Karpas-422 (cell line): ENCODE data around the gene TMEM101. TPM values are rescaled to one million over a fixed set of nuclear protein-coding genes. Genes with fewer than 3 reads are reported as not detected.

Source experiments
- DNase-seq: peaks from one replicate; pipeline ENCODE4 v3.0.0-alpha.2; 2015
- H2AFZ ChIP-seq: fragments of 200-600 bp; sonication (generic); 2 replicates; pipeline ENCODE4 v1.6.1; 2014; ENCODE audit warnings: antibody characterized with exemption, low read length, mixed read lengths
- H3K27ac ChIP-seq: fragments of 200-600 bp; sonication (generic); 2 replicates; pipeline ENCODE4 v1.5.1; 2014; ENCODE audit warnings: mild to moderate bottlenecking, low read length, moderate library complexity
- H3K27me3 ChIP-seq: fragments of 200-600 bp; sonication (generic); 2 replicates; pipeline ENCODE4 v1.6.1; 2014; ENCODE audit warnings: low read length, mixed read lengths
- H3K36me3 ChIP-seq: fragments of 200-600 bp; sonication (generic); 2 replicates; pipeline ENCODE4 v1.6.1; 2014; ENCODE audit warnings: low read length, mixed read lengths; ENCODE audit not compliant: insufficient read depth
- H3K4me1 ChIP-seq: fragments of 200-600 bp; sonication (generic); 2 replicates; pipeline ENCODE4 v1.6.1; 2014; ENCODE audit warnings: mild to moderate bottlenecking, low read length, mixed read lengths
- H3K4me2 ChIP-seq: fragments of 200-600 bp; sonication (generic); 2 replicates; pipeline ENCODE4 v1.6.1; 2014; ENCODE audit warnings: low read length, low read depth, mild to moderate bottlenecking; ENCODE audit not compliant: poor library complexity, severe bottlenecking
- H3K4me3 ChIP-seq: fragments of 200-600 bp; sonication (generic); 2 replicates; pipeline ENCODE4 v1.5.1; 2014; ENCODE audit warnings: mild to moderate bottlenecking, antibody characterized with exemption, low read length, mixed read lengths
- H3K79me2 ChIP-seq: fragments of 200-600 bp; sonication (generic); 2 replicates; pipeline ENCODE4 v1.6.1; 2014; ENCODE audit warnings: mild to moderate bottlenecking, low read length, mixed read lengths
- H3K9ac ChIP-seq: fragments of 200-600 bp; sonication (generic); 2 replicates; pipeline ENCODE4 v1.6.0; 2014; ENCODE audit warnings: low read length
- H3K9me2 ChIP-seq: fragments of 200-600 bp; sonication (generic), shearing (Covaris generic); replicated peaks from 2 replicates; pipeline ENCODE4 v1.6.0; 2014; ENCODE audit warnings: mild to moderate bottlenecking, low read length, moderate library complexity; ENCODE audit not compliant: insufficient read depth
- H3K9me3 ChIP-seq: fragments of 300-700, 200-600 bp; sonication (generic); 2 replicates; pipeline ENCODE4 v1.6.1; 2014; ENCODE audit warnings: low read length, mixed read lengths
- H4K20me1 ChIP-seq: fragments of 200-600 bp; sonication (generic); 2 replicates; pipeline ENCODE4 v1.6.1; 2014; ENCODE audit warnings: mild to moderate bottlenecking, antibody characterized with exemption, low read length, low read depth; ENCODE audit not compliant: insufficient read depth
- total RNA-seq: library from RNA; depleted of rRNA; stranded (reverse); fragments of >200 nt; shearing (Covaris generic); gene quantifications from 2 replicates; pipeline ENCODE4 v1.2.3, GENCODE V29; 2014; ENCODE audit warnings: low replicate concordance

The TMEM101 gene
- total RNA-seq, 1 experiment from 2014 or later = 26.6 TPM

- Histone ChIP-seq H3K9me2 (no peaks in the 10 kb centered on the region), H3K4me2 (no peak overlapping the region), H3K27me3 (no peaks in the 10 kb centered on the region), H2AFZ (no peak overlapping the region), H3K36me3 (no peaks in the 10 kb centered on the region), H3K9ac (no peak overlapping the region), H3K27ac (no peak overlapping the region), H3K4me3 (no peak overlapping the region), H3K4me1 (no peaks in the 10 kb centered on the region), H3K9me3 (no peaks in the 10 kb centered on the region), H4K20me1 (no peaks in the 10 kb centered on the region; the same call in 1 of the 2 replicates), H3K79me2 (no peaks in the 10 kb centered on the region)
- DNase-seq = no peak
These were observed 26.5 kb downstream of the TMEM101 start for GRCh38 chr17:43988301-43988700.

GRCh38 chr17:43987131-43988021, 27.4 kb downstream of the TMEM101 start:
- Histone ChIP-seq H3K79me2 (no peaks in the 10 kb centered on the region), H3K9ac (no peak overlapping the region), H3K36me3 (no peaks in the 10 kb centered on the region), H3K4me2 (no peak overlapping the region), H3K4me1 (no peaks in the 10 kb centered on the region), H3K27me3 (no peaks in the 10 kb centered on the region), H3K9me3 (no peaks in the 10 kb centered on the region), H3K9me2 (no peaks in the 10 kb centered on the region), H4K20me1 (no peaks in the 10 kb centered on the region; the same call in 1 of the 2 replicates), H2AFZ (no peak overlapping the region), H3K4me3 (no peak overlapping the region), H3K27ac (no peak overlapping the region)
- no peak for DNase-seq

GRCh38 chr17:43986225-43986981, 28.4 kb downstream of the TMEM101 start:
- Histone ChIP-seq H3K4me2 (no peak overlapping the region), H3K27me3 (no peaks in the 10 kb centered on the region), H3K9ac (no peak overlapping the region), H3K27ac (no peak overlapping the region), H2AFZ (no peak overlapping the region), H3K36me3 (no peaks in the 10 kb centered on the region), H3K4me3 (no peak overlapping the region), H4K20me1 (no peaks in the 10 kb centered on the region; the same call in 1 of the 2 replicates), H3K9me3 (no peaks in the 10 kb centered on the region), H3K4me1 (no peaks in the 10 kb centered on the region), H3K79me2 (no peaks in the 10 kb centered on the region), H3K9me2 (no peaks in the 10 kb centered on the region)
- no peak for DNase-seq

GRCh38 chr17:43984521-43984920, 30.2 kb downstream of the TMEM101 start:
- H3K9me2 ChIP-seq = no peaks in the 10 kb centered on the region
- H3K27me3 ChIP-seq = no peaks in the 10 kb centered on the region
- H4K20me1 ChIP-seq = no peaks in the 10 kb centered on the region; the same call in 1 of the 2 replicates
- no peak overlapping the region for H3K4me3 ChIP-seq
- H3K79me2 ChIP-seq = no peaks in the 10 kb centered on the region
- no peak overlapping the region for H3K9ac ChIP-seq
- DNase-seq = no peak
- H3K4me1 ChIP-seq = no peaks in the 10 kb centered on the region
- H3K36me3 ChIP-seq = no peaks in the 10 kb centered on the region
- H3K4me2 ChIP-seq = no peak overlapping the region
- H3K9me3 ChIP-seq = no peaks in the 10 kb centered on the region
- H3K27ac ChIP-seq = no peak overlapping the region
- H2AFZ ChIP-seq = no peak overlapping the region

- Histone ChIP-seq H3K27me3 (no peaks in the 10 kb centered on the region), H4K20me1 (no peaks in the 10 kb centered on the region; the same call in 1 of the 2 replicates), H3K4me1 (no peaks in the 10 kb centered on the region), H3K79me2 (no peaks in the 10 kb centered on the region), H2AFZ (no peak overlapping the region), H3K36me3 (no peaks in the 10 kb centered on the region), H3K9me2 (no peaks in the 10 kb centered on the region), H3K9me3 (no peaks in the 10 kb centered on the region), H3K4me2 (no peak overlapping the region), H3K4me3 (no peak overlapping the region), H3K9ac (no peak overlapping the region), H3K27ac (no peak overlapping the region)
- DNase-seq = no peak
These were observed 31.0 kb downstream of the TMEM101 start for GRCh38 chr17:43983515-43984411.

- H3K36me3 ChIP-seq = no peaks in the 10 kb centered on the region
- no peak overlapping the region for H3K4me2 ChIP-seq
- H3K9me2 ChIP-seq = no peaks in the 10 kb centered on the region
- no peaks in the 10 kb centered on the region for H3K79me2 ChIP-seq
- no peak overlapping the region for H2AFZ ChIP-seq
- H4K20me1 ChIP-seq = no peaks in the 10 kb centered on the region; the same call in 1 of the 2 replicates
- H3K9ac ChIP-seq = no peak overlapping the region
- H3K27me3 ChIP-seq = no peaks in the 10 kb centered on the region
- no peaks in the 10 kb centered on the region for H3K4me1 ChIP-seq
- no peak overlapping the region for H3K4me3 ChIP-seq
- no peak overlapping the region for H3K27ac ChIP-seq
- no peak for DNase-seq
- no peaks in the 10 kb centered on the region for H3K9me3 ChIP-seq
These were observed 31.6 kb downstream of the TMEM101 start for GRCh38 chr17:43983196-43983514.

- H3K27me3 ChIP-seq = no peaks in the 10 kb centered on the region
These were observed 32.6 kb downstream of the TMEM101 start for GRCh38 chr17:43982171-43982570.

More at GRCh38 chr17:43982171-43982570, 32.6 kb downstream of the TMEM101 start:
- H3K4me2 ChIP-seq = no peak overlapping the region
- no peaks in the 10 kb centered on the region for H3K79me2 ChIP-seq
- no peaks in the 10 kb centered on the region for H3K9me2 ChIP-seq
- H3K9ac ChIP-seq = no peak overlapping the region
- no peaks in the 10 kb centered on the region; the same call in 1 of the 2 replicates for H4K20me1 ChIP-seq
- no peaks in the 10 kb centered on the region for H3K4me1 ChIP-seq
- no peaks in the 10 kb centered on the region for H3K36me3 ChIP-seq
- no peak for DNase-seq
- no peaks in the 10 kb centered on the region for H3K9me3 ChIP-seq
- no peak overlapping the region for H3K4me3 ChIP-seq
- no peak overlapping the region for H3K27ac ChIP-seq
- no peak overlapping the region for H2AFZ ChIP-seq
